Stimulated activated CD8-positive, alpha-beta memory T cell treated with anti-CD3 and anti-CD28 coated beads, Interleukin-4, amount 100 ng/mL, for 4 hours (primary cell): ENCODE data around the gene CBL.

Experiments used
- DNase-seq, 2 donors: peaks; one replicate each; pipeline ENCODE4 v3.0.0-alpha.2; 2020; ENCODE audit warnings: low read depth in 2 of 2, low spot score in 1 of 2

Gene CBL

DNA sequence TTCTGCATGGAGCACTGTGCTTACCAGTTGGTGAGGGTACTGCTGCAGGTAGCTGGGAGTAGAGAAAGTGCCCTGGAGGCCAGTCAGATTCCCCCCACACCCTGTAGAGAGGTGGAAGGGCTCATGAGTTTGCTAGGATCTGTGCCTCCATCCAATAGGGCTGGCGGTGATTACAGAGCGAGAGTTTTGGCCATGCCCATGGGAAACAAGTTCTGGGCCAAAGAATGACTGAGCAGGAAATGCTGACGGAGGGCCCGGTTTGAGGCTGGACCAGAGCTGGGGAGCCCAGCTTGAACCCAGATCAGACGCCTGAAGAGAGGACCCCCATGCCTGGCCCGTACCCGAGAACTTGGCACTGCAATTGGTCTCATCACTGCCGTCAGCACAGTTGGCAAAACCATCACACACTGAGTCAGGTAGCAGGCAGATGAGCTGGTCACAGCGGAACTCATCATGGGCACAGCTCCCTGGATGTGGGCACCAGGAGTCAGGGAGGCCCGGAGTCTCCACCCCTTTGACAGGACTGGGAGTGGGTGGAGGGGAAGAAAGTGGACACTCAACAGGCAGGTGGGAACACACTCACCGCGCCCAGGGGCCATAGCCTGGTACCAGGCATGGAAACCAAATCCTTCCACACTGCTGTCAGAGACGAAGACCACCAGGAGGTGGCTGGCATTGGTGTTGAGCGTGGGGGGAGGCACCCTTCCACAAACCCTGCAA, 138.3 kb downstream of the CBL start:
- no peak for DNase-seq

DNA sequence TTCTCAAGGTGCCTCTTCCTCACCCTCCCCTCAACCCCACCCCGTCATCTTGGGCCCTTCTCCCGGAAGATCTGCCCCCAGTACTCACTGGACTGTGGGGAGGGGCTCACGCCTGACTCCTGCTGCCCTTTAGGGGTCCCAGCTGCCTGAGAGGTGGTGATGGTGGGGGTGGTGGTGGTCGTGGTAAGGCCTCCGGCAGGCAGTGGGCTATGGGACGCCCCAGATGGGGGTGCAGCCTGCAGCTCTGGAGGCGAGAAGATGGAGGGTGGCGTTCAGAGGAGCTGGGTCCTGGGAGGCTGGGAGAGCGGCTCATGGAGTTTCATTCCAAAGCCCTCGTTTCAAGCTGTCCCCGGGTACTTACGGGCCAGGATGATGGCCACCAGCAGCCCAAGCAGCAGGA, 139.5 kb downstream of the CBL start:
- DNase-seq = no peak

DNA sequence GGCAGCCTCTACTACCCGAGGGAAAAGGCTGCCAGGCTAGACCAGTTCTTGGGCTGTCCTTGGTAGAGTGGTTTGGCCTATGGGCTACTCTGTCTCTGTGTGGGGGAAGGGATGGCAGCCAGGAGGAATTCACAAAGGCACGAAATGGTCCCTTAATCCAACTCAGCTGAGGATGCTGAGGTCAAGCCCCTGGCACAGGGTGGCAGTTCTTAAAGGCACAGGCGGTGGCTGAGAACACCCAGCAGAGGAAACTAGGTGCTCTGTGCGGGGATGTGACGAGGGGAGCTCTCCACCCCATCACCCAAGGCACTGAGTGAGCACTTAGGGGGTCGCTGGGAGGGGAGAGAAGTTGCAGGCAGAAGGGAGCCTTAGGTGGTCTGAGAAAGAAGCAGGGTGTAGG, 140.5 kb downstream of the CBL start, which contains the start of gene MFRP:
MFRP (minus strand) TSS at position 101 of the 400 bp plus-strand sequence. CDS start 192 bp downstream, outside the sequence.
- no peak for DNase-seq

DNA sequence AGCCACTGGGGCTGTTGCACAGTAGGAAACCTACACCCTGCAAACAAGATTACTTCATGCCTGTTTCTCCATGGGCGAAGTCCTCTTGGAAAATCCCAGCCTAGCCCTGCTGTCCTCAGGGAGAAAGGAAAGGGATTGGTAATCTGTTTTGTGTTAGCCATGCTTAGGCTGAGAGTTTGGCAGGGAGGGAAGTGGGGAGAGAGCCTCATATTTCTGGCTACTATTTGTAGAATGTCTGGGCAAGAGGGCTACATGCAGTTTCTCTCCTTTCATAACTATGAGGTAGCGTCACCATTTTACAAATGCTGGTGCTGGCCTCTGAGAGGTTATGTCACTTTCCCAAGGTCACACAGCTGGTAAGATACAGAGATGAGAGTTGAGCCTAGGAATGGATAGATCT, 141.1 kb downstream of the CBL start:
- no peak for DNase-seq

DNA sequence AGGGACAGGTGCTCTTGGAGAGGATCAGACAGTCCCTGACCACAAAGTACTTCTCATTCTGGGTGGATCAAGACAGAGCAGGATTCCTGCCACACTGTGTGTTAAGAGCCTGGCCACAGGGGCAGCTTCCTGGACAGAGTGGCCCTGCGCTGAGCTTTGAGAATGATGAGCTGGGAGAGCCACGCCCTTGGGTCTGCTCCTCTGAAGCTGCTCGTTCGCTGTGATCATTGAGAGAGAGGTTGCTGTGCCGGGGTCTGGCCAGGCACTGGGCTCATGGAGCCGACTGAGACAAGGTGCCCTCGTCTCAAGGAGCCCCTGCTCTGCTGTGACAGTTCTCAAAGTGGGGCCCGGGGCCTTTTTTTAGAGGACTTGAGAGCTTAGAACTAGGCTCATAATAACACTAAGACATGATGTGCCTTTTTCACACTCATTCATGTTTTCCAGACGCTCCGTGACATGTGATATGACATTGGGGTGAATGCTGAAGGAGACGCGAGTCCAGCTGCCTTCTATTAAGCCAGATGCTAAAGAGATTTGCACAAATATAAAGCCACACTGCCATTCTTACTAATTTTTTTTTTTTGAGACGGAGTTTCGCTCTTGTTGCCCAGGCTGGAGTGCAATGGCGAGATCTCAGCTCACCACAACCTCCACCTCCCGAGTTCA, 141.9 kb downstream of the CBL start:
- DNase-seq = no peak

DNA sequence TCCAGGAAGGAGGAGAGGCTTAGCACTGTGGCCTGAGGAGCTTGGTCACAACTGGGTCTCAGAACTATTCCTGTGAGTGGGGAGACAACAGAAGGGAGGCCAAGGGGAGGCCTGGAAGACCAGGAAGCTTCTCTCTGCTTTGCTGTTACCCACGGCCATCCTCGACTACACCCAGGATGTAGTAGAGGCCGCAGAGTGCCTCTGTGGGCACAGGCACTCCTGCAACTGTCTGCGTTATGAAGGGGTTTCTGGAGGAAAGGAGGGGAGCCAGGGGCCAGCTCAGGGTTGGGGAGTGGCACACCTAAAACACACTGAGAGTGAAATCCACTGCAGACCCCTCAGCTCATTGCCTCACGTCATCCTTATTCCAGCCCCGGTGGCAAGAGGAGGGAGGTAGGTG, 144.2 kb downstream of the CBL start:
- no peak for DNase-seq

DNA sequence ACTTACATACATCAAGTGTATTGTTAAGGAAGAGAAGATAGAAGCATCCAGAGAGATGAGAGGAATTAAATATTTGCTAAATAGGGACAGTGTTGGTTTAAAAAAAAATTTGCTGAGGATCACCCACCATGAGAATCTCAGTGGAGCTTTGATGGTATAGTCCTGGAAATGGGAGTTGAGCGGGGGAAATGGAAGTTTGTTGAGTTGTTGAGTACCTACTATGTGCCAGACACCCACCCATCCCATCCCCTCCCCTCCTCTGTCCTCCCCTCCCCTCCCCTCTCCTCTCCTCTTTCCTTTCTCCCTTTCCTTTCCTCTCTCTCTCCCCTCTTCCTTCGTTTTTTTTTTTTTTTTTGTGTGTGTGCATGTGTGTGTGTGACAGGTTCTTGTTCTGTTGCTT, 145.1 kb downstream of the CBL start:
- DNase-seq = no peak

DNA sequence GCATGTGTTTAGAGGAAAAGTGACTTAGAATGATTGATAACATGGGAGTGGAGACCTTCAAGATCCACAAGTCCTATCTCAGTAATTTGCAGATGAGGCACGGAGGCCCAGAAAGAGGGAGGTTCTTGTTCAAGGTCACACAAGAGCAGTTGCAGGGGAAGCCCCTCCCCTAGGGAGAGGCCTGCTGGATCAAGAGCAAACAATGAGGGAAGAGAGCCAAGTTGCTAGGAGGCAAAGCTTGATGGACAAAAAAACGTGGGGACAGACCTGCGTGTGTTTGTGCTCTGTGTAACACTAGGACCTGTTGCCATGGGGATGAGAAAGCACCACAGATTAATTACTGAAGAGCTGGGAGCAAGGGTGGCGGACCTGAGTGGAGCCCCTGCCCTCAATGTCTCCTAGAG, 146.7 kb downstream of the CBL start:
- no peak for DNase-seq

DNA sequence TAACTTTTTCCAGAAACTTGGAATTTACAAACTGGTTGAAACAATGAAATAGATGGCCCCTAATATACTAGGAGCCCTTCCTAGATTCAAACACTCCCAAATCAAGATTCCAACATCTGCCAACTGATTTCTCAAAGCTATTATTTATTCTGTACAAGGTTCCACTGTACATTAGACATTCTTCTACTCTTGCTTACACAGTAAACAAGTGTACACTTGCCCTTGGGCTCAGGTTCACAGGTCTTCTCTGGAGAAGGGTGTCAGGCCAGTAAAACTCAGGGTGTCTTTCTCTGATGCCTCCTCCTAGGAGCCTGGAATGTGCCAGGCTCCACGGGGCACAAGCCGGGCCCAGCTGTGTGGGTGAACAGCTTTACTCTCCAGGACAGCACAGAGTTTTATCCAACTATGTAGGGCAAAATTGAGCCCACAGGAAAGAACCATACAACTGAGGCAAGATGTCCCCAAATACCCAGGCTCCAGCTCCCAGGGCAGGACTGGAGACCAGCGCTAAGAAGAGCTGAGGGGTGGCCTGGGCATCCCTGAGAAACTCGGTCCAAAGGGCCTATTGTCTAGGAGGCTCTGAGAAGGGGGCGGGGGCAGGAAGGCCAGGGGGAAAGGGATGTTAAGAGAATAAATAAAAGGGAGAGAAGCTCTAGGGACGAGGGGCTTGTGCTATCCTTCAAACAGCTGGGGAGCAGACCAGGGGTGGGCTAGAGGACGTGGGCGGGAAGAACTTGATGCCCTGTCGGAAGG, 149.1 kb downstream of the CBL start:
- DNase-seq = no peak

DNA sequence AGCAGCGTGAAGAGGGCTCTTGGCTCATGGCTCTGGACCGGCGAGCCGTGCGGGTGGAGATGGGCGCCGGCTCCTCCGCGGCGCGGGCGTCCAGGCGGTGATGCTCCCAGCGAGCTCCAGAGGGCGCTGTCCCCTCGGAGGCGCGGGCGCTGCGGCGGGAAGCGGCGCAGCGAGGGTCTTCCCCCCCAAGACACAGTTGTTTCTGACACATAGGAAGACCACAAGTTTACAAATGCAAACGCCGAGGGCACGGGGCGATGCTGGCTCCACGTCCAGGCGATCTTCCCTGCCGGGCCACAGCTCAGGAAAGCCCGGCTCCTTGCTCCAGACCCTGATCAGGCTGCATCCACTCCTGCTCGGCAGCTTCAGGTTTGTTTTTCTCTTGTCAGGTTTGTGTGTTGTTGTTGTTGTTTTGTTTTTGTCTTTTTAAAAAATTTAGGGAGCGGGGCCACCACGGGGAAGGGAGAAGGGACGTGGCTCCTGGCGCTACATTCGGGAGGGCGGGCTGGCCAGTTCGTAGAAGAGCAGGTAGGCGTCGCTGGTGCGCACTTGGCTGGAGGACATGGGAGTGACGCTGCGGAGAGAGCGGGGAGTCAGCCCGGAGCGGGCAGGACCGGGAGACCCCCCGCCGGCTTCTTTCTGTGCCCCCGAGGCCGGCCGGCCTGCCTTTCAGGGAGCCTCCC, 150.4 kb downstream of the CBL start:
- peak; percentile 33 to 44 for DNase-seq

DNA sequence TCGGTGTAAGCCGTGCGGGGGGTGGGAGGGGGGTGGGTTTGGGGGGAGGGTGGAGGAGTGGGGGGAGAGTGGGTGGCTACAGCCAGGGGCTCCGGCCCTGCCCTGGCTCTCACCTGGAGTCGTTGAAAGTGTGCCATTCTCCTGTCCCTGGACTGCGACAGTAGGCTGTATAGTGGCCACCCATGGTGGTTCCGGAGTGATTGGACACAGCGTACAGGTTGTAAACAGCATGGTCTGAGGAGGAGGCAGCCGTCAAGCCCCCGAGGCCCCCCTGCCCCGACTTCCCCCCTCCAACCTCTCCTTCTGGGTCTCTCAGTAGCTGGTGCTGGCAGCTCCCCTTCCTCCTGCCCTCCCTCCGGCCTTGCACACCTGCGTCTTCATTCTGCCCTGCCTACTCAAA, 150.9 kb downstream of the CBL start:
- no peak for DNase-seq
